Measurements from ENCODE around the gene ASMTL.

Gene ASMTL

GRCh38 chrX:1401611-1402430 is 50.9 kb downstream of the ASMTL start:
- Histone ChIP-seq H3K36me3 (ENCODE audit: control insufficient read depth, insufficient read depth, low read length) (peaks cover 72% of the 10 kb centered on the region), H3K4me1 (ENCODE audit: control insufficient read depth, insufficient read depth, low read length) (no peaks in the 10 kb centered on the region), H3K9me3 (ENCODE audit: control insufficient read depth, insufficient read depth, low read length) (no peaks in the 10 kb centered on the region), H3K9ac (ENCODE audit: low read depth, low read length) (no peak overlapping the region), H3K27me3 (ENCODE audit: control insufficient read depth, insufficient read depth, low read length) (no peaks in the 10 kb centered on the region), H3K27ac (ENCODE audit: low read depth, low read length) (no peak overlapping the region), H3K4me3 (ENCODE audit: low read depth, low read length) (no peak overlapping the region)

GRCh38 chrX:1400742-1401471 is 51.8 kb downstream of the ASMTL start:
- no peaks in the 10 kb centered on the region for H3K4me1 ChIP-seq (ENCODE audit: control insufficient read depth, insufficient read depth, low read length)
- H3K4me3 ChIP-seq (ENCODE audit: low read depth, low read length) = no peak overlapping the region
- H3K9ac ChIP-seq (ENCODE audit: low read depth, low read length) = no peak overlapping the region
- H3K27me3 ChIP-seq (ENCODE audit: control insufficient read depth, insufficient read depth, low read length) = no peaks in the 10 kb centered on the region
- H3K9me3 ChIP-seq (ENCODE audit: control insufficient read depth, insufficient read depth, low read length) = no peaks in the 10 kb centered on the region
- H3K36me3 ChIP-seq (ENCODE audit: control insufficient read depth, insufficient read depth, low read length) = peaks cover 72% of the 10 kb centered on the region
- H3K27ac ChIP-seq (ENCODE audit: low read depth, low read length) = no peak overlapping the region

GRCh38 chrX:1400049-1400448 is 52.7 kb downstream of the ASMTL start:
- H3K36me3 ChIP-seq (ENCODE audit: control insufficient read depth, insufficient read depth, low read length) = peaks cover 72% of the 10 kb centered on the region
- no peaks in the 10 kb centered on the region for H3K4me1 ChIP-seq (ENCODE audit: control insufficient read depth, insufficient read depth, low read length)
- H3K9ac ChIP-seq (ENCODE audit: low read depth, low read length) = no peak overlapping the region
- H3K27me3 ChIP-seq (ENCODE audit: control insufficient read depth, insufficient read depth, low read length) = no peaks in the 10 kb centered on the region
- no peak overlapping the region for H3K27ac ChIP-seq (ENCODE audit: low read depth, low read length)
- no peak overlapping the region for H3K4me3 ChIP-seq (ENCODE audit: low read depth, low read length)
- H3K9me3 ChIP-seq (ENCODE audit: control insufficient read depth, insufficient read depth, low read length) = no peaks in the 10 kb centered on the region

- Histone ChIP-seq H3K27ac (ENCODE audit: low read depth, low read length) (no peak overlapping the region), H3K4me1 (ENCODE audit: control insufficient read depth, insufficient read depth, low read length) (no peaks in the 10 kb centered on the region), H3K4me3 (ENCODE audit: low read depth, low read length) (no peak overlapping the region), H3K9ac (ENCODE audit: low read depth, low read length) (no peak overlapping the region), H3K9me3 (ENCODE audit: control insufficient read depth, insufficient read depth, low read length) (no peaks in the 10 kb centered on the region), H3K27me3 (ENCODE audit: control insufficient read depth, insufficient read depth, low read length) (no peaks in the 10 kb centered on the region), H3K36me3 (ENCODE audit: control insufficient read depth, insufficient read depth, low read length) (peaks cover 64% of the 10 kb centered on the region)
Observed at GRCh38 chrX:1398431-1399340, 54.0 kb downstream of the ASMTL start.

- no peak overlapping the region for H3K9ac ChIP-seq (ENCODE audit: low read depth, low read length)
- no peaks in the 10 kb centered on the region for H3K27me3 ChIP-seq (ENCODE audit: control insufficient read depth, insufficient read depth, low read length)
- H3K4me3 ChIP-seq (ENCODE audit: low read depth, low read length) = no peak overlapping the region
- H3K36me3 ChIP-seq (ENCODE audit: control insufficient read depth, insufficient read depth, low read length) = peaks cover 55% of the 10 kb centered on the region
- no peaks in the 10 kb centered on the region for H3K9me3 ChIP-seq (ENCODE audit: control insufficient read depth, insufficient read depth, low read length)
- H3K27ac ChIP-seq (ENCODE audit: low read depth, low read length) = no peak overlapping the region
- H3K4me1 ChIP-seq (ENCODE audit: control insufficient read depth, insufficient read depth, low read length) = no peaks in the 10 kb centered on the region
Observed at GRCh38 chrX:1397441-1398270, 55.1 kb downstream of the ASMTL start.

- no peaks in the 10 kb centered on the region for H3K27me3 ChIP-seq (ENCODE audit: control insufficient read depth, insufficient read depth, low read length)
- no peak overlapping the region for H3K9ac ChIP-seq (ENCODE audit: low read depth, low read length)
- H3K4me3 ChIP-seq (ENCODE audit: low read depth, low read length) = no peak overlapping the region
- H3K27ac ChIP-seq (ENCODE audit: low read depth, low read length) = no peak overlapping the region
- H3K4me1 ChIP-seq (ENCODE audit: control insufficient read depth, insufficient read depth, low read length) = no peaks in the 10 kb centered on the region
- H3K36me3 ChIP-seq (ENCODE audit: control insufficient read depth, insufficient read depth, low read length) = peaks cover 53% of the 10 kb centered on the region
- H3K9me3 ChIP-seq (ENCODE audit: control insufficient read depth, insufficient read depth, low read length) = no peaks in the 10 kb centered on the region
Observed at GRCh38 chrX:1397001-1397400, 55.7 kb downstream of the ASMTL start.

GRCh38 chrX:1395646-1396216 is 57.0 kb downstream of the ASMTL start:
- no peaks in the 10 kb centered on the region for H3K9me3 ChIP-seq (ENCODE audit: control insufficient read depth, insufficient read depth, low read length)
- no peak overlapping the region for H3K9ac ChIP-seq (ENCODE audit: low read depth, low read length)
- no peaks in the 10 kb centered on the region for H3K27me3 ChIP-seq (ENCODE audit: control insufficient read depth, insufficient read depth, low read length)
- no peaks in the 10 kb centered on the region for H3K4me1 ChIP-seq (ENCODE audit: control insufficient read depth, insufficient read depth, low read length)
- H3K27ac ChIP-seq (ENCODE audit: low read depth, low read length) = no peak overlapping the region
- no peak overlapping the region for H3K4me3 ChIP-seq (ENCODE audit: low read depth, low read length)
- H3K36me3 ChIP-seq (ENCODE audit: control insufficient read depth, insufficient read depth, low read length) = peaks cover 51% of the 10 kb centered on the region

- no peak overlapping the region for H3K4me3 ChIP-seq (ENCODE audit: low read depth, low read length)
- no peak overlapping the region for H3K9ac ChIP-seq (ENCODE audit: low read depth, low read length)
- H3K4me1 ChIP-seq (ENCODE audit: control insufficient read depth, insufficient read depth, low read length) = no peaks in the 10 kb centered on the region
- H3K27me3 ChIP-seq (ENCODE audit: control insufficient read depth, insufficient read depth, low read length) = no peaks in the 10 kb centered on the region
- no peaks in the 10 kb centered on the region for H3K9me3 ChIP-seq (ENCODE audit: control insufficient read depth, insufficient read depth, low read length)
- no peak overlapping the region for H3K27ac ChIP-seq (ENCODE audit: low read depth, low read length)
- H3K36me3 ChIP-seq (ENCODE audit: control insufficient read depth, insufficient read depth, low read length) = peaks cover 54% of the 10 kb centered on the region
Observed at GRCh38 chrX:1394731-1395501, 57.8 kb downstream of the ASMTL start.

- Histone ChIP-seq H3K36me3 (ENCODE audit: control insufficient read depth, insufficient read depth, low read length) (peaks cover 60% of the 10 kb centered on the region), H3K27me3 (ENCODE audit: control insufficient read depth, insufficient read depth, low read length) (no peaks in the 10 kb centered on the region), H3K9ac (ENCODE audit: low read depth, low read length) (no peak overlapping the region), H3K4me3 (ENCODE audit: low read depth, low read length) (no peak overlapping the region), H3K4me1 (ENCODE audit: control insufficient read depth, insufficient read depth, low read length) (no peaks in the 10 kb centered on the region), H3K27ac (ENCODE audit: low read depth, low read length) (no peak overlapping the region), H3K9me3 (ENCODE audit: control insufficient read depth, insufficient read depth, low read length) (no peaks in the 10 kb centered on the region)
Observed at GRCh38 chrX:1393871-1394615, 58.7 kb downstream of the ASMTL start.
